Suprapubic skin (tissue), 4 donors: Measurements from ENCODE around the gene SAYSD1. TPM values are rescaled to one million over a fixed set of nuclear protein-coding genes. Genes with fewer than 3 reads are reported as not detected.

Experiments used
- DNase-seq, 2 donors: peaks; one replicate each; pipeline ENCODE4 v3.0.0-alpha.2; 2019; ENCODE audit warnings: low spot score in 2 of 2
- H3K27ac ChIP-seq: fragments of 200-600 bp; sonication (generic); one replicate; pipeline ENCODE4 v1.5.1; 2019
- H3K27me3 ChIP-seq: fragments of 200-600 bp; sonication (generic); one replicate; pipeline ENCODE4 v1.5.1; 2019
- H3K36me3 ChIP-seq: fragments of 200-600 bp; sonication (generic); one replicate; pipeline ENCODE4 v1.5.1; 2019
- H3K4me1 ChIP-seq: fragments of 200-600 bp; sonication (generic); one replicate; pipeline ENCODE4 v1.5.1; 2019
- H3K4me3 ChIP-seq: fragments of 200-600 bp; sonication (generic); one replicate; pipeline ENCODE4 v1.5.1; 2019; ENCODE audit warnings: mild to moderate bottlenecking
- H3K9me3 ChIP-seq: fragments of 200-600 bp; sonication (generic); one replicate; pipeline ENCODE4 v1.5.1; 2019
- EP300 ChIP-seq: sonication (generic); formaldehyde crosslinking; IDR thresholded peaks from one replicate; pipeline ENCODE4 v1.6.1; 2017; ENCODE audit warnings: antibody characterized with exemption
- POLR2A ChIP-seq, 2 donors: fragments of 450-650 bp; IDR thresholded peaks; one replicate each; pipeline ENCODE4 v1.6.1; 2017; ENCODE audit warnings: antibody characterized with exemption in 2 of 2, mild to moderate bottlenecking in 2 of 2, moderate library complexity in 2 of 2
- POLR2AphosphoS5 ChIP-seq, 3 donors: sonication (generic); formaldehyde crosslinking; IDR thresholded peaks; one replicate each; pipeline ENCODE4 v1.6.1; 2017; ENCODE audit warnings: antibody characterized with exemption in 3 of 3
- WGBS: methylation state at CpG from one replicate; pipeline ENCODE4 v1.1.5; 2018; 5-methylcytosine and 5-hydroxymethylcytosine counted together
- total RNA-seq, 4 donors: library from RNA; depleted of rRNA; stranded (reverse); fragments of >200 nt; gene quantifications; one replicate each; pipeline ENCODE4 v1.1.0, GENCODE V29; 2016
- TF ChIP-seq, protein P1 (sequence below), 2 donors: fragments of 200-600 bp in 1 of 2; fragments of 450-650 bp in 1 of 2; sonication (generic) in 1 of 2; IDR thresholded peaks; one replicate each; pipeline ENCODE4 v1.5.1; 2016 to 2019; ENCODE audit warnings: antibody characterized with exemption in 2 of 2, mild to moderate bottlenecking in 1 of 2, moderate library complexity in 1 of 2

The SAYSD1 gene, protein sequence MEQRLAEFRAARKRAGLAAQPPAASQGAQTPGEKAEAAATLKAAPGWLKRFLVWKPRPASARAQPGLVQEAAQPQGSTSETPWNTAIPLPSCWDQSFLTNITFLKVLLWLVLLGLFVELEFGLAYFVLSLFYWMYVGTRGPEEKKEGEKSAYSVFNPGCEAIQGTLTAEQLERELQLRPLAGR
- total RNA-seq = 10 to 100 TPM; 12.1 to 17.4 (median 14.4) TPM

DNA sequence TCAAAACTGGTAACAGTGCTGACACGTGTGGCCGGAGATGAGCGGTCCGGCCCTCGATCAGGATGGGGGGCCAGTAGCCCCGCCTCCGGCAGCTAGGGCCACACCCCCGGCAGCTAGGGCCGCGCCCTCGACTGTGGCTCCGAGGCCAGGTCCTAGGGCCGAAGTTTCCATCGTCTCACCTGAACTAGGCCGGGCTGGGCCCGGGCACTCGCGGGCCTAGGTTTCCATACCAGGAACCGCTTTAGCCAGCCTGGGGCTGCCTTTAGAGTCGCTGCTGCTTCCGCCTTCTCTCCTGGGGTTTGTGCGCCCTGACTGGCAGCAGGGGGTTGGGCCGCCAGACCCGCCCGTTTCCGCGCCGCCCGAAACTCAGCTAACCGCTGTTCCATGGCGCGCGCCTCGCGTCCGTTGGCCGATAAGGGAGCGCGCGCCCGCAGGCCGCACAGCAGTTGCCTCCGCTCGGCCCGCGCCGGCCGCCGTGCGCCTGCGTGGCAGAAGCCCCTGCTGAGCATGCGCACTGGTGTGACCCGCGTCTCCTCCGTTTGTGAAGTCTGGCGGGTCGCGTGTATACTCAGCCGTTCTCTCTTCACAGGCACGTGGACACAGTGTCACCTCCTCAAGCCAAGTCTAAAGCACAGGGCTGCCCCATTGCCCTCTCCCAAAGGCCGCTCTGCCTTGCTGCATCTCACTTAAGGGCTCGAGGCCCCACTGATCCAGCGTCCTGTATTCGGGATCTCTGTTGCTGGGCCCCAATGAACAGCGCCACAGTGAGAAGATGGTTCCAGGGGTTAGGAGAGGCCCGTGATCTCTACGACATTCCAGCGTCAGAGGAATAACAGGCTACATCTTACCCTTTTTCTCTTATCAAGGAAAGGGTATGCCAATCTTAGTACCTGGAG is at the start of gene SAYSD1:
TSS of gene SAYSD1 (minus strand) at position 483 of the 896 bp plus-strand sequence. CDS start at position 386, 97 bp downstream.
- Histone ChIP-seq H3K27ac (peak within 1 kb of the TSS; percentile 94), H3K36me3 (no peaks in the 10 kb centered on the region), H3K9me3 (no peaks in the 10 kb centered on the region), H3K4me3 (peak within 1 kb of the TSS; percentile 83), H3K27me3 (no peaks in the 10 kb centered on the region), H3K4me1 (peaks cover 23% of the 10 kb centered on the region)
- peak; percentile 94 to 95 for DNase-seq
- 2% methylated on average over 17 of the region's 68 CpGs for WGBS
- peak in 1 of 2 donors; percentile 75 for TF ChIP-seq POLR2A (IDR thresholded peaks at IDR 0.05)
- TF ChIP-seq EP300 = no peak
- TF ChIP-seq POLR2AphosphoS5 (IDR thresholded peaks at IDR 0.05) = peak in 1 of 3 donors; percentile 36
- TF ChIP-seq, protein P1, sequence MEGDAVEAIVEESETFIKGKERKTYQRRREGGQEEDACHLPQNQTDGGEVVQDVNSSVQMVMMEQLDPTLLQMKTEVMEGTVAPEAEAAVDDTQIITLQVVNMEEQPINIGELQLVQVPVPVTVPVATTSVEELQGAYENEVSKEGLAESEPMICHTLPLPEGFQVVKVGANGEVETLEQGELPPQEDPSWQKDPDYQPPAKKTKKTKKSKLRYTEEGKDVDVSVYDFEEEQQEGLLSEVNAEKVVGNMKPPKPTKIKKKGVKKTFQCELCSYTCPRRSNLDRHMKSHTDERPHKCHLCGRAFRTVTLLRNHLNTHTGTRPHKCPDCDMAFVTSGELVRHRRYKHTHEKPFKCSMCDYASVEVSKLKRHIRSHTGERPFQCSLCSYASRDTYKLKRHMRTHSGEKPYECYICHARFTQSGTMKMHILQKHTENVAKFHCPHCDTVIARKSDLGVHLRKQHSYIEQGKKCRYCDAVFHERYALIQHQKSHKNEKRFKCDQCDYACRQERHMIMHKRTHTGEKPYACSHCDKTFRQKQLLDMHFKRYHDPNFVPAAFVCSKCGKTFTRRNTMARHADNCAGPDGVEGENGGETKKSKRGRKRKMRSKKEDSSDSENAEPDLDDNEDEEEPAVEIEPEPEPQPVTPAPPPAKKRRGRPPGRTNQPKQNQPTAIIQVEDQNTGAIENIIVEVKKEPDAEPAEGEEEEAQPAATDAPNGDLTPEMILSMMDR (IDR thresholded peaks at IDR 0.05) = no peak

DNA sequence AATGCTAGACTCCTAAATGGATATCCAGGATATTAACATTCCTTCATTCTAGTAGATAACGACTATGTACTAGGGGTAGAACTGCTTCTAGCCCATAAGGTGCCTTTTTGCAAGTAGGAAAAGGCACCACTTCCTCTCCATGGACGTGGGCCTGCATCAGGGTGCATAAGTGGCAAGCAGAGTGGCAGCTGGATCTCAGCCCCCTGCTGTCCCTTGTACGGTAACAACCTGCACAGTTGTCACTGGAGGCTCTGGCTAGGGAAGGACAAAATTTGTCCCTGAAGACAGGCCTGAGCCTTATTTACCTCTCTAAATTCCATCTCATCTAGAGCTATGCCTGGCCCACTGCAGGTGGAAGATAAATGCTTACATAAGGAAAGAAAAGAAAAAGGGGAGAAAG is 42.5 kb upstream of the SAYSD1 start:
- Histone ChIP-seq H3K27ac (no peak overlapping the region), H3K36me3 (no peaks in the 10 kb centered on the region), H3K9me3 (no peaks in the 10 kb centered on the region), H3K4me3 (no peak overlapping the region), H3K27me3 (peaks cover 5% of the 10 kb centered on the region), H3K4me1 (no peaks in the 10 kb centered on the region)
- DNase-seq = peak in 1 of 2 donors; percentile 32
- 51% methylated on average over 3 of the region's 3 CpGs for WGBS
- TF ChIP-seq EP300 = no peak
- TF ChIP-seq, protein P1 (IDR thresholded peaks at IDR 0.05) = no peak
- no peak for TF ChIP-seq POLR2A (IDR thresholded peaks at IDR 0.05)
- no peak for TF ChIP-seq POLR2AphosphoS5 (IDR thresholded peaks at IDR 0.05)

DNA sequence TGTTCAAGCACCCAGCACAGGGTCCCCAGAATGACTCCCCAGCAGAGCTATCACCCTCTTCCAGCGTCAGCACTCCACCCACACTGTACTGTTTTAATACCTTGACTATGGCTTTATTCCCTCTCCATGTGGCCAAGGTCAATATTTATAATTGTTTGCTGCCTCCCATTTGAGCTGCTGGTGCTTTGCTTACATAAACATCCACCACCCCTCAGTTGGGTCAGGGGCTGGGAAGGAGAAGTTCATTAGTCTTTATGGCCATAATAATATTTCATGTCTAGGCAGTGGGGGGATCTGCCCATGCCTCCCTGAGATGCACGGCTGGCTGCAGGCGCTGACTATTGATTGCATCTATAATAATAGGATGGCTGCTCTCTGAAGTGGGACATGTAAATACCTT is 41.8 kb upstream of the SAYSD1 start:
- 83% methylated on average over 3 of the region's 3 CpGs for WGBS
- TF ChIP-seq EP300 (no peak), POLR2A (IDR thresholded peaks at IDR 0.05) (no peak), POLR2AphosphoS5 (IDR thresholded peaks at IDR 0.05) (no peak)
- TF ChIP-seq, protein P1 (IDR thresholded peaks at IDR 0.05) = no peak
- Histone ChIP-seq H3K27ac (no peak overlapping the region), H3K27me3 (peaks cover 12% of the 10 kb centered on the region), H3K4me3 (no peak overlapping the region), H3K36me3 (no peaks in the 10 kb centered on the region), H3K4me1 (no peaks in the 10 kb centered on the region), H3K9me3 (no peaks in the 10 kb centered on the region)
- peak in 1 of 2 donors; percentile 29 for DNase-seq

DNA sequence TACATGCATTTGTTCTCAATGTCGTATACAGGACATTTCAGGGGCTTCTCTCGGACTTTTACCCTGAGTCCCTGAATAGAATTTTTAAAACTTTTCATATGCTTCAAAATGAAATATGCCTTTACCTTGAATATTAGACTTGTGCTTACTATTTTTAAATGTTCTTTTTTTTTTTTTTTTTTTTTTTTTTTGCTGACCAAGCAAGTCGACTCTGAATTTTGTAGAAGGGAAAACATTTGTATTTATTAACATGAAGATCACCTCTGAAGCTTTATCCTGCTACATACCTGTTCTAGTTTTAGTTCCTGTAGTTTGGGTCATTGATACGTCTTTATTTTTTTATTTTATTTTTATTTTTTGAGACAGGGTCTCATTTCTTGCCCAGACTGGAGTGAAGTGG is 39.7 kb upstream of the SAYSD1 start:
- Histone ChIP-seq H3K27me3 (peaks cover 18% of the 10 kb centered on the region), H3K9me3 (no peaks in the 10 kb centered on the region), H3K4me3 (no peak overlapping the region), H3K4me1 (no peaks in the 10 kb centered on the region), H3K36me3 (no peaks in the 10 kb centered on the region), H3K27ac (no peak overlapping the region)
- DNase-seq = no peak
- 79% methylated on average over 4 of the region's 4 CpGs for WGBS
- TF ChIP-seq POLR2A (IDR thresholded peaks at IDR 0.05) = no peak
- TF ChIP-seq, protein P1 (IDR thresholded peaks at IDR 0.05) = no peak
- TF ChIP-seq EP300 = no peak
- no peak for TF ChIP-seq POLR2AphosphoS5 (IDR thresholded peaks at IDR 0.05)
